Fibroblast of villous mesenchyme (primary cell): ENCODE data around the gene QPCTL. TPM values are rescaled to one million over a fixed set of nuclear protein-coding genes. Genes with fewer than 3 reads are reported as not detected.

Source experiments
- DNase-seq: peaks from one replicate; pipeline ENCODE4 v3.0.0-alpha.2; 2010; ENCODE audit warnings: low read depth
- H3K4me3 ChIP-seq: 2 replicates; pipeline ENCODE4 v1.5.1; 2011; ENCODE audit warnings: low read depth, mild to moderate bottlenecking, low read length
- CTCF ChIP-seq: IDR thresholded peaks from 2 replicates; pipeline ENCODE4 v1.5.1; 2012; ENCODE audit warnings: low read depth, mild to moderate bottlenecking, low read length; ENCODE audit not compliant: insufficient read depth
- total RNA-seq: library from RNA; depleted of rRNA; stranded (reverse); fragments of >200 nt; gene quantifications from 2 replicates; pipeline ENCODE4 v1.2.3, GENCODE V29; 2012

QPCTL gene
- total RNA-seq, 1 donor = 29.8 TPM

DNA sequence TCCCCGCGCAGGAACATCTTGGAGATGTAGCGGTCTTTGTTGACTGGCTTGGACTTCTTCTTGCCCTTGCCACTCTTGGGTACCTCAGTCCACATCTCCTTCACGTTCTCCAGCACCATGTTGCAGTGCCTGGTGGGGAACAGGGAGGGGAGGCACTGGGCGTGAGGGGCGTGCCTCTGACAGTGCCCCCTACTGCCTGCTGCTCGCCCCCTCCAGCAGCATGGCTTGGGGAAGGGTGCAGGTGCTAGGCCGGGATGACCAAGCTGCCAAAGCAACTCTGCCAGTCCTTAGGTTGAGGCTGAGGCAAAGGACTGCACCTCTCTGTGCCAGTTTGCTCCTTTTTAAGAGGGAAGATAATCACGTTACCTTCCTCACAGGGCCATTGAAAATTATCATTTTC lies 4.9 kb upstream of the QPCTL start:
- no peak for DNase-seq

DNA sequence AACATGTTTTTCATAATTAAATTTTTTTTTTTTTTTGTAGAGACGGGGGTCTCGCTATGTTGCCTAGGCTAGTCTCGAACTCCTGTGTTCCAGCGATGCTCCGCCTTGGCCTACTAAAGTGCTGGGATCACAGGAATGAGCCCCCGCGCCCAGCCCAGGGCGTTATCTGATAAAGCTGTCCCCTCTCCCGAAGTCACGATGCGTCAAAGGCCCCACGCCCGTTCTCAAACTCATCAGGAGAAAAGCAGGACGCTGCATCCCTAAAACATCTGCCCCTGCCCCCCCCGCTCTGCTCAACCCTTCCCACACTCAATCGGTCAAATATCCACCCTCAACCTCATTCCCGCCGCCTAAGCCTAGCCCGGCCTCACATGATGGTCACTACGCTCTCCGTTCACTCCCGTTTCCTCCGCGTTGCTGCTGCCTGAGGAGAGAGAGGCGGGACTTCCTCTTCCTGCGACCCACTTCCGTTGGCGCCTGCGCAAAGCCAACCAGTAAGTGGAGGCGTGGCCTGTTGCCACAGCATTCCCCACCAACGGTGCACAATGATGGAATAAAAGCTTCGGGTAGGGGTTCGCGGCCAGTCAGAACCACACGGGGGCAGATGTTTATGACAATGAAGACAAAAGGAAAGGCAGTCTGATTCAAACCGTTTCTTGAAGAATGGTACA lies 815 bp upstream of the QPCTL start, which contains the start of gene SNRPD2:
Gene SNRPD2 (minus strand): TSS at position 438 of the 671 bp plus-strand sequence. CDS start 65 bp downstream, at position 373.
- DNase-seq = peak; percentile 97
- TF ChIP-seq CTCF = no peak
- H3K4me3 ChIP-seq = peak within 1 kb of the TSS; percentile 93

More for the DNA sequence above, 4.9 kb upstream of the QPCTL start:
- H3K4me3 ChIP-seq = no peak overlapping the region
- TF ChIP-seq CTCF = no peak

DNA sequence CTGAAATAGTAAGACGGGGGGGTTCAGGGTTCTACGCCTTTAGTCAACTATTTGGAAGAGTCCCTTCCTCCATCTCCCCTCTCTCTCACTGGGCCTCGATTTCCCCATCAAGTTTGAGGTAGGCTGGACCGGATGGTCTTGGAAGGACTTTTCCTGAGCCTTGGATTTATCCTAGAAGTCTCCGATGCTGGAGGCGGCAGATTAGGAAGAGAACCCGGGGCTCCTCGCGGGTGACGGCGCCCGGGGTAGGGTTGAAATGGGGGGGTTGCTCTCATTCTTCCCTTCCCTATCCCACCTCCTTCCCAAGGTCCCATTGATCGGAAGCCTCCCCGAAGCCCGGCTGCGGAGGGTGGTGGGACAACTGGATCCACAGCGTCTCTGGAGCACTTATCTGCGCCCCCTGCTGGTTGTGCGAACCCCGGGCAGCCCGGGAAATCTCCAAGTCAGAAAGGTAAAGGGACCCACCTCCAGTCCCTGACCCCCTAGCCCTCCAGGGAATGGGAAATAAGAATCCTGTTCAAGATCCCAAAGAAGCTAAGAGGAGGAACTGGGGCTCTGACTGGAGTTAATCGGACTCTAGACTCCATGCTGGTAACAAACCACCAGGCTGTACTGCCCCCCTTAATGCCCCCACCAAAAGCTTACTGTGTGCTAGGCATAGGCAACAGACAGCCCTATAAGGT lies 781 bp downstream of the QPCTL start:
- peak overlapping the region; percentile 93 for H3K4me3 ChIP-seq
- peak; percentile 91 for TF ChIP-seq CTCF
- peak; percentile 69 for DNase-seq

DNA sequence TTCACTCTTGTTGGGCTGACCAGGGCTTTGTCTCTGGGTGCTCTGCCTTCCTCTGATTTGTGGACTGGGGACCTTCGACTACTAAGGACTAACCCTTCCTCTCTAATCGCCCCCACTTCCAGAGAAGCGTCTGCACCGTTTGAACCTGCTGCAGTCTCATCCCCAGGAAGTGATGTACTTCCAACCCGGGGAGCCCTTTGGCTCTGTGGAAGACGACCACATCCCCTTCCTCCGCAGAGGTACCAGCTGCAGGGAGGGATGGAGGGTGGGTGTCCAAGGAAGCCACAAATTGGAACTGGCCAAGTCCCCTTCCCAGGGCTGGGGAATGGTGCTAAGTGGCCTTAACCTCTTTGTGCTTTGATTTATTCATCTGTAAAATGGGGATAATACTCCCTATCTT lies 9.2 kb downstream of the QPCTL start:
- TF ChIP-seq CTCF = no peak

GRCh38 chr19:45705115-45705514 lies 12.6 kb downstream of the QPCTL start:
- no peak for TF ChIP-seq CTCF
- DNase-seq = no peak
- no peak overlapping the region for H3K4me3 ChIP-seq

More for the DNA sequence above, 9.2 kb downstream of the QPCTL start:
- DNase-seq = no peak
- H3K4me3 ChIP-seq = no peak overlapping the region

DNA sequence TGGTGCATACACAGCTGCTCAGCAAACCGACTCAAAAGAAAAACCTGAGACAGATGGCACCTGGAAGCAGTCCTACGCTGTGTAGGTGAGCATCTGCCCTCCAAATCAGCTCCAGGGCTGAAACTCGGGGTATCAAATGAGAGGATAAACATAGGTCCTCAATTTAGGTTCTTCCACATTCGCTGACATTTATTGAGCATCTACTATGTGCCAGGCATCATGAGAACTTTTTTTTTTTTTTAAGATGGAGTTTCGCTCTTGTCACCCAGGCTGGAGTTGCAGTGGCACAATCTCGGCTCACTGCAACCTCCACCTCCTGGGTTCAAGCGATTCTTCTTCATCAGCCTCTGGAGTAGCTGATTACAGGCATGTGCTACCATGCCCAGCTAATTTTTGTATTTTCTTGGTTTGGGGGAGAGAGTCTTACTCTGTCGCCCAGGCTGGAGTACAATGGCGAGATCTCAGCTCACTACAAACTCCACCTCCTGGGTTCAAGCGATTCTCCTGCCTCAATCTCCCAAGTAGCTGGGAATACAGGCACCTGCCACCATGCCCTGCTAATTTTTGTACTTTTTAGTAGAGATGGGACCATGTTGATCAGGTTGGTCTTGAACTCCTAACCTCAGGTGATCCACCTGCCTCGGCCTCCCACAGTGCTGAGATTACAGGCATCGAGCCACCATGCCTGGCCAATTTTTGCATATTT lies 13.4 kb downstream of the QPCTL start:
- no peak for DNase-seq
- H3K4me3 ChIP-seq = no peak overlapping the region
- no peak for TF ChIP-seq CTCF
